ENCODE measurements around the gene CDC25B. TPM values are rescaled to one million over a fixed set of nuclear protein-coding genes. Genes with fewer than 3 reads are reported as not detected.

The CDC25B gene
- total and polyA plus RNA-seq, 4 donors, result 4.4 to 12.9 (median 9.2) TPM

DNA sequence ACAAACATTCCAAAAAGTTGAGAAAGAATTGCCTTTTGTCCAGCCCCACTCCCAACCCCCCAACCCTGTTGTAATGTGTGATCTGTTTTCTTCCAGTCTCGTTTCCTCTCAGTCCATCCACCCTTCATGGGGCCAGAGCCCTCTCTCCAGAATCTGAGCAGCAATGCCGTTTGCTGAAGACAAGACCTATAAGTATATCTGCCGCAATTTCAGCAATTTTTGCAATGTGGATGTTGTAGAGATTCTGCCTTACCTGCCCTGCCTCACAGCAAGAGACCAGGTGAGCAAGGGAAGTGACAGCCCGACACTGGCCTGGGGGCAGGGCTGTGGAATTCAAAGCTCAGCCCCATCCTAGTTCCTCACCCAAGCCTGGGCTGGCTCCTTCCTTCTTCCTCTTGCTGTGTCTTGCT is 58.4 kb downstream of the CDC25B start:
- no peak overlapping the region for H3K9ac ChIP-seq (ENCODE audit: low read depth in 1 of 2, low read length in 2 of 2)
- DNase-seq (ENCODE audit: low spot score), result no peak
- H3K27ac ChIP-seq (ENCODE audit: low read depth in 1 of 2, low read length in 2 of 2), result no peak overlapping the region
- 82% methylated on average over 4 of the region's 4 CpGs for WGBS
- H3K36me3 ChIP-seq (ENCODE audit: control insufficient read depth in 4 of 4, insufficient read depth in 3 of 4, low read depth in 1 of 4, low read length in 3 of 4), result peaks cover 11 to 22% (median 15%) of the 10 kb centered on the region in 4 donors
- no peaks in the 10 kb centered on the region for H3K9me3 ChIP-seq (ENCODE audit: control insufficient read depth in 4 of 4, low read length in 3 of 4)
- H3K4me1 ChIP-seq (ENCODE audit: control insufficient read depth in 4 of 4, insufficient read depth in 4 of 4, low read length in 3 of 4), result no peaks in the 10 kb centered on the region
- H3K4me3 ChIP-seq (ENCODE audit: low read depth in 1 of 3, low read length in 3 of 3), result no peak overlapping the region
- TF ChIP-seq TAF1 (conservative IDR thresholded peaks at IDR 0.05) (no peak), FOXA2 (IDR thresholded peaks at IDR 0.05) (no peak), NR2F2 (IDR thresholded peaks at IDR 0.05) (no peak), HNF4A (conservative IDR thresholded peaks at IDR 0.05) (no peak), SP1 (IDR thresholded peaks at IDR 0.05) (no peak), FOXA1 (IDR thresholded peaks at IDR 0.05) (no peak), YY1 (IDR thresholded peaks at IDR 0.05) (no peak), EGR1 (IDR thresholded peaks at IDR 0.05; ENCODE audit: low read depth in 2 of 2) (no peak), RXRA (IDR thresholded peaks at IDR 0.05) (no peak), JUND (IDR thresholded peaks at IDR 0.05) (no peak), RAD21 (IDR thresholded peaks at IDR 0.05) (no peak), HNF4G (IDR thresholded peaks at IDR 0.05) (no peak), GABPA (IDR thresholded peaks at IDR 0.05 in 1 of 2, conservative IDR thresholded peaks at IDR 0.05 in 1 of 2) (no peak)
- TF ChIP-seq, protein P1, sequence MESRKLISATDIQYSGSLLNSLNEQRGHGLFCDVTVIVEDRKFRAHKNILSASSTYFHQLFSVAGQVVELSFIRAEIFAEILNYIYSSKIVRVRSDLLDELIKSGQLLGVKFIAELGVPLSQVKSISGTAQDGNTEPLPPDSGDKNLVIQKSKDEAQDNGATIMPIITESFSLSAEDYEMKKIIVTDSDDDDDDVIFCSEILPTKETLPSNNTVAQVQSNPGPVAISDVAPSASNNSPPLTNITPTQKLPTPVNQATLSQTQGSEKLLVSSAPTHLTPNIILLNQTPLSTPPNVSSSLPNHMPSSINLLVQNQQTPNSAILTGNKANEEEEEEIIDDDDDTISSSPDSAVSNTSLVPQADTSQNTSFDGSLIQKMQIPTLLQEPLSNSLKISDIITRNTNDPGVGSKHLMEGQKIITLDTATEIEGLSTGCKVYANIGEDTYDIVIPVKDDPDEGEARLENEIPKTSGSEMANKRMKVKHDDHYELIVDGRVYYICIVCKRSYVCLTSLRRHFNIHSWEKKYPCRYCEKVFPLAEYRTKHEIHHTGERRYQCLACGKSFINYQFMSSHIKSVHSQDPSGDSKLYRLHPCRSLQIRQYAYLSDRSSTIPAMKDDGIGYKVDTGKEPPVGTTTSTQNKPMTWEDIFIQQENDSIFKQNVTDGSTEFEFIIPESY (IDR thresholded peaks at IDR 0.05), result no peak
- TF ChIP-seq, protein P2, sequence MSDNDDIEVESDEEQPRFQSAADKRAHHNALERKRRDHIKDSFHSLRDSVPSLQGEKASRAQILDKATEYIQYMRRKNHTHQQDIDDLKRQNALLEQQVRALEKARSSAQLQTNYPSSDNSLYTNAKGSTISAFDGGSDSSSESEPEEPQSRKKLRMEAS (IDR thresholded peaks at IDR 0.05), result no peak
- TF ChIP-seq, protein P3, sequence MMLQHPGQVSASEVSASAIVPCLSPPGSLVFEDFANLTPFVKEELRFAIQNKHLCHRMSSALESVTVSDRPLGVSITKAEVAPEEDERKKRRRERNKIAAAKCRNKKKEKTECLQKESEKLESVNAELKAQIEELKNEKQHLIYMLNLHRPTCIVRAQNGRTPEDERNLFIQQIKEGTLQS (IDR thresholded peaks at IDR 0.05), result no peak
- TF ChIP-seq, protein P4, sequence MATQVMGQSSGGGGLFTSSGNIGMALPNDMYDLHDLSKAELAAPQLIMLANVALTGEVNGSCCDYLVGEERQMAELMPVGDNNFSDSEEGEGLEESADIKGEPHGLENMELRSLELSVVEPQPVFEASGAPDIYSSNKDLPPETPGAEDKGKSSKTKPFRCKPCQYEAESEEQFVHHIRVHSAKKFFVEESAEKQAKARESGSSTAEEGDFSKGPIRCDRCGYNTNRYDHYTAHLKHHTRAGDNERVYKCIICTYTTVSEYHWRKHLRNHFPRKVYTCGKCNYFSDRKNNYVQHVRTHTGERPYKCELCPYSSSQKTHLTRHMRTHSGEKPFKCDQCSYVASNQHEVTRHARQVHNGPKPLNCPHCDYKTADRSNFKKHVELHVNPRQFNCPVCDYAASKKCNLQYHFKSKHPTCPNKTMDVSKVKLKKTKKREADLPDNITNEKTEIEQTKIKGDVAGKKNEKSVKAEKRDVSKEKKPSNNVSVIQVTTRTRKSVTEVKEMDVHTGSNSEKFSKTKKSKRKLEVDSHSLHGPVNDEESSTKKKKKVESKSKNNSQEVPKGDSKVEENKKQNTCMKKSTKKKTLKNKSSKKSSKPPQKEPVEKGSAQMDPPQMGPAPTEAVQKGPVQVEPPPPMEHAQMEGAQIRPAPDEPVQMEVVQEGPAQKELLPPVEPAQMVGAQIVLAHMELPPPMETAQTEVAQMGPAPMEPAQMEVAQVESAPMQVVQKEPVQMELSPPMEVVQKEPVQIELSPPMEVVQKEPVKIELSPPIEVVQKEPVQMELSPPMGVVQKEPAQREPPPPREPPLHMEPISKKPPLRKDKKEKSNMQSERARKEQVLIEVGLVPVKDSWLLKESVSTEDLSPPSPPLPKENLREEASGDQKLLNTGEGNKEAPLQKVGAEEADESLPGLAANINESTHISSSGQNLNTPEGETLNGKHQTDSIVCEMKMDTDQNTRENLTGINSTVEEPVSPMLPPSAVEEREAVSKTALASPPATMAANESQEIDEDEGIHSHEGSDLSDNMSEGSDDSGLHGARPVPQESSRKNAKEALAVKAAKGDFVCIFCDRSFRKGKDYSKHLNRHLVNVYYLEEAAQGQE (IDR thresholded peaks at IDR 0.05), result no peak
- TF ChIP-seq, protein P5, sequence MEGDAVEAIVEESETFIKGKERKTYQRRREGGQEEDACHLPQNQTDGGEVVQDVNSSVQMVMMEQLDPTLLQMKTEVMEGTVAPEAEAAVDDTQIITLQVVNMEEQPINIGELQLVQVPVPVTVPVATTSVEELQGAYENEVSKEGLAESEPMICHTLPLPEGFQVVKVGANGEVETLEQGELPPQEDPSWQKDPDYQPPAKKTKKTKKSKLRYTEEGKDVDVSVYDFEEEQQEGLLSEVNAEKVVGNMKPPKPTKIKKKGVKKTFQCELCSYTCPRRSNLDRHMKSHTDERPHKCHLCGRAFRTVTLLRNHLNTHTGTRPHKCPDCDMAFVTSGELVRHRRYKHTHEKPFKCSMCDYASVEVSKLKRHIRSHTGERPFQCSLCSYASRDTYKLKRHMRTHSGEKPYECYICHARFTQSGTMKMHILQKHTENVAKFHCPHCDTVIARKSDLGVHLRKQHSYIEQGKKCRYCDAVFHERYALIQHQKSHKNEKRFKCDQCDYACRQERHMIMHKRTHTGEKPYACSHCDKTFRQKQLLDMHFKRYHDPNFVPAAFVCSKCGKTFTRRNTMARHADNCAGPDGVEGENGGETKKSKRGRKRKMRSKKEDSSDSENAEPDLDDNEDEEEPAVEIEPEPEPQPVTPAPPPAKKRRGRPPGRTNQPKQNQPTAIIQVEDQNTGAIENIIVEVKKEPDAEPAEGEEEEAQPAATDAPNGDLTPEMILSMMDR (IDR thresholded peaks at IDR 0.05; ENCODE audit: low read depth, low read length, missing input control), result no peak
- H3K27me3 ChIP-seq (ENCODE audit: control insufficient read depth in 4 of 4, insufficient read depth in 4 of 4, low read length in 3 of 4), result no peaks in the 10 kb centered on the region

Other genes starting within 250 kb of the CDC25B start
- not detected for gene GFRA4, start 132.9 kb upstream of the CDC25B start, total RNA-seq
- gene GFRA4, start 132.9 kb upstream of the CDC25B start, polyA plus RNA-seq, result not detected
- gene ADAM33, start 114.3 kb upstream of the CDC25B start, total RNA-seq, result 1 to 10 TPM in 1 of 2 donors, under 1 TPM in 1; 0.70 to 1.2 TPM
- under 1 TPM; 0.11 to 0.51 TPM for gene ADAM33, start 114.3 kb upstream of the CDC25B start, polyA plus RNA-seq
- gene SIGLEC1, start 83.7 kb upstream of the CDC25B start, total RNA-seq, result 1 to 10 TPM; 6.7 to 7.5 TPM
- gene SIGLEC1, start 83.7 kb upstream of the CDC25B start, polyA plus RNA-seq, result 1 to 10 TPM; 2.3 to 7.8 TPM
- 1 to 10 TPM in 1 of 2 donors, under 1 TPM in 1; 0.98 to 1.8 TPM for gene HSPA12B, start 63.6 kb upstream of the CDC25B start, total RNA-seq
- under 1 TPM; 0.72 to 0.76 TPM for gene HSPA12B, start 63.6 kb upstream of the CDC25B start, polyA plus RNA-seq
- 10 to 100 TPM in 1 of 2 donors, 1 to 10 TPM in 1; 3.8 to 27.3 TPM for gene ADISSP, start 28.6 kb upstream of the CDC25B start, total RNA-seq
- 10 to 100 TPM in 1 of 2 donors, 1 to 10 TPM in 1; 9.9 to 10.8 TPM for gene ADISSP, start 28.6 kb upstream of the CDC25B start, polyA plus RNA-seq
- not detected for gene SPEF1, start 14.9 kb upstream of the CDC25B start, total RNA-seq
- not detected for gene SPEF1, start 14.9 kb upstream of the CDC25B start, polyA plus RNA-seq
- gene CENPB, start 9.6 kb upstream of the CDC25B start, total RNA-seq, result 10 to 100 TPM; 20.3 to 30.5 TPM
- 10 to 100 TPM in 1 of 2 donors, 1 to 10 TPM in 1; 4.5 to 32.4 TPM for gene CENPB, start 9.6 kb upstream of the CDC25B start, polyA plus RNA-seq
- 10 to 100 TPM in 1 of 2 donors, 1 to 10 TPM in 1; 9.2 to 14.5 TPM for gene AP5S1, start 24.2 kb downstream of the CDC25B start, total RNA-seq
- gene AP5S1, start 24.2 kb downstream of the CDC25B start, polyA plus RNA-seq, result 10 to 100 TPM in 1 of 2 donors, 1 to 10 TPM in 1; 9.1 to 13.1 TPM
- gene MAVS, start 50.5 kb downstream of the CDC25B start, total RNA-seq, result 10 to 100 TPM; 17.2 to 20.9 TPM
- gene MAVS, start 50.5 kb downstream of the CDC25B start, polyA plus RNA-seq, result 1 to 10 TPM; 4.7 to 6.5 TPM
- gene PANK2, start 93.1 kb downstream of the CDC25B start, total RNA-seq, result 10 to 100 TPM; 21.1 to 27.7 TPM
- 10 to 100 TPM; 10.6 to 10.8 TPM for gene PANK2, start 93.1 kb downstream of the CDC25B start, polyA plus RNA-seq
- gene RNF24, start 219.2 kb downstream of the CDC25B start, total RNA-seq, result 1 to 10 TPM; 1.3 to 3.3 TPM
- 1 to 10 TPM in 1 of 2 donors, under 1 TPM in 1; 0.74 to 1.6 TPM for gene RNF24, start 219.2 kb downstream of the CDC25B start, polyA plus RNA-seq